NCI-H1436 (cell line): ENCODE results near the gene ATXN7L1.
"Not testable (repeated sequence)": the region's sequence is repeated elsewhere in the genome, so short reads cannot be mapped to it uniquely, and the experiment has no call there.

Experiments used
- DNase-seq: peaks from one replicate; lab custom pipeline; 2025; lab: John Stamatoyannopoulos, UW

The ATXN7L1 gene

GRCh38 chr7:105743351-105744090 is 132.9 kb downstream of the ATXN7L1 start:
- no peak for DNase-seq

GRCh38 chr7:105742787-105743186 is 133.6 kb downstream of the ATXN7L1 start:
- no peak for DNase-seq

GRCh38 chr7:105741982-105742381 is 134.4 kb downstream of the ATXN7L1 start:
- no peak for DNase-seq

GRCh38 chr7:105738133-105738532 is 138.3 kb downstream of the ATXN7L1 start:
- DNase-seq = no peak

- DNase-seq = no peak
Measured at GRCh38 chr7:105734233-105734632, 142.2 kb downstream of the ATXN7L1 start.

- DNase-seq = no peak
Measured at GRCh38 chr7:105731042-105731441, 145.4 kb downstream of the ATXN7L1 start.

GRCh38 chr7:105728028-105728427 is 148.4 kb downstream of the ATXN7L1 start:
- no peak for DNase-seq

- no peak for DNase-seq
Measured at GRCh38 chr7:105724688-105725087, 151.7 kb downstream of the ATXN7L1 start.

GRCh38 chr7:105723572-105723971 is 152.8 kb downstream of the ATXN7L1 start:
- DNase-seq = no peak

- DNase-seq = no peak
Measured at GRCh38 chr7:105721571-105722104, 154.8 kb downstream of the ATXN7L1 start.

GRCh38 chr7:105719919-105720318 is 156.5 kb downstream of the ATXN7L1 start:
- DNase-seq = no peak

- no peak for DNase-seq
Measured at GRCh38 chr7:105719395-105719794, 157.0 kb downstream of the ATXN7L1 start.

GRCh38 chr7:105718511-105718925 is 157.9 kb downstream of the ATXN7L1 start:
- DNase-seq = no peak

GRCh38 chr7:105715528-105715927 is 160.9 kb downstream of the ATXN7L1 start:
- DNase-seq = no peak

GRCh38 chr7:105713488-105714465 is 162.6 kb downstream of the ATXN7L1 start:
- no peak for DNase-seq

GRCh38 chr7:105712877-105713276 is 163.5 kb downstream of the ATXN7L1 start:
- DNase-seq = no peak

GRCh38 chr7:105711726-105712402 is 164.5 kb downstream of the ATXN7L1 start:
- no peak for DNase-seq

- not testable (repeated sequence) for DNase-seq
Measured at GRCh38 chr7:105710720-105711119, 165.7 kb downstream of the ATXN7L1 start.

- DNase-seq = no peak
Measured at GRCh38 chr7:105708763-105709080, 167.7 kb downstream of the ATXN7L1 start.

GRCh38 chr7:105707967-105708762 is 168.2 kb downstream of the ATXN7L1 start:
- DNase-seq = no peak

- DNase-seq = no peak
Measured at GRCh38 chr7:105707381-105707780, 169.0 kb downstream of the ATXN7L1 start.
